ENCODE measurements around the gene PIK3CA. TPM values are rescaled to one million over a fixed set of nuclear protein-coding genes. Genes with fewer than 3 reads are reported as not detected.

PIK3CA gene
- total and polyA plus RNA-seq, 4 experiments from 2014 or later: 12.4 to 47.2 (median 33.7) TPM

- peaks cover 30% of the 10 kb centered on the region for H3K4me1 ChIP-seq (ENCODE audit: insufficient read depth, low read length)
- no peaks in the 10 kb centered on the region for H3K27me3 Mint-ChIP-seq
- no peaks in the 10 kb centered on the region for H3K36me3 ChIP-seq (ENCODE audit: insufficient read depth, low read length)
- intact Hi-C loops (cut with micrococcal nuclease): loop anchor here (1.0 to 5.0 kb wide), 8 partner anchors 76 to 1455 kb away; partner anchors contain the start of genes MFN1, TTC14 and ZMAT3
- CTCF ChIA-PET (ENCODE audit: partially characterized antibody): interaction anchor here (0.7 to 7.0 kb wide), 20 partner anchors 9 to 416 kb away, joined by 3 to 88 read pairs (median 5); partner anchors contain the start of genes ACTL6A and ZMAT3
- peak overlapping the region; percentile 89 for H3K27ac ChIP-seq (ENCODE audit: low read depth, low read length)
- no peaks in the 10 kb centered on the region for H3K9me3 Mint-ChIP-seq
- no peak overlapping the region for H3K4me3 Mint-ChIP-seq
- peak overlapping the region; percentile 72 to 91 for H3K4me3 ChIP-seq (ENCODE audit: low read length in 2 of 2)
- H3K27me3 ChIP-seq (ENCODE audit: insufficient read depth, low read length): no peaks in the 10 kb centered on the region
- H3K4me1 Mint-ChIP-seq: peaks cover 20 to 33% (median 23%) of the 10 kb centered on the region in 4 donors
- H3K36me3 Mint-ChIP-seq: peaks cover 0 to 7% of the 10 kb centered on the region in 2 donors
- peak; percentile 70 to 78 (median 75) for DNase-seq
- POLR2A ChIA-PET (ENCODE audit: partially characterized antibody): interaction anchor here (0.6 to 4.3 kb wide), 24 partner anchors 13 to 458 kb away, joined by 3 to 45 read pairs (median 8); partner anchors contain the start of genes MFN1, MRPL47, NDUFB5 and ZMAT3
- H3K27ac Mint-ChIP-seq: no peak overlapping the region
- H3K9me3 ChIP-seq (ENCODE audit: control insufficient read depth in 1 of 2, low read length in 2 of 2): no peaks in the 10 kb centered on the region
Observed at GRCh38 chr3:179146911-179147513, 1.1 kb upstream of the PIK3CA start.

GRCh38 chr3:179147514-179147872 is 664 bp upstream of the PIK3CA start:
- peaks cover 35% of the 10 kb centered on the region for H3K4me1 ChIP-seq (ENCODE audit: insufficient read depth, low read length)
- POLR2A ChIA-PET (ENCODE audit: partially characterized antibody): interaction anchor here (0.6 to 4.3 kb wide), 28 partner anchors 12 to 1455 kb away, joined by 3 to 45 read pairs (median 6); partner anchors contain the start of genes MFN1, MRPL47, NDUFB5 and TTC14
- Mint-ChIP-seq H3K27ac (no peak overlapping the region), H3K27me3 (no peaks in the 10 kb centered on the region), H3K4me1 (peaks cover 24 to 38% (median 28%) of the 10 kb centered on the region in 4 donors), H3K9me3 (no peaks in the 10 kb centered on the region), H3K36me3 (peaks cover 0 to 7% of the 10 kb centered on the region in 2 donors), H3K4me3 (no peak overlapping the region)
- no peaks in the 10 kb centered on the region for H3K27me3 ChIP-seq (ENCODE audit: insufficient read depth, low read length)
- CTCF ChIA-PET (ENCODE audit: partially characterized antibody): interaction anchor here (0.9 to 7.0 kb wide), 16 partner anchors 9 to 415 kb away, joined by 3 to 88 read pairs (median 5); partner anchors contain the start of genes ACTL6A and ZMAT3
- no peaks in the 10 kb centered on the region for H3K36me3 ChIP-seq (ENCODE audit: insufficient read depth, low read length)
- H3K9me3 ChIP-seq (ENCODE audit: control insufficient read depth in 1 of 2, low read length in 2 of 2): no peaks in the 10 kb centered on the region
- peak overlapping the region; percentile 72 to 91 for H3K4me3 ChIP-seq (ENCODE audit: low read length in 2 of 2)
- no peak for DNase-seq
- peak overlapping the region; percentile 89 for H3K27ac ChIP-seq (ENCODE audit: low read depth, low read length)
- intact Hi-C loops (cut with micrococcal nuclease): loop anchor here (1.0 to 5.0 kb wide), 8 partner anchors 76 to 1455 kb away; partner anchors contain the start of genes MFN1, TTC14 and ZMAT3

GRCh38 chr3:179148616-179149405 is 654 bp downstream of the PIK3CA start:
- peak; percentile 61 to 89 (median 70) for DNase-seq
- Mint-ChIP-seq H3K9me3 (no peaks in the 10 kb centered on the region), H3K4me1 (peaks cover 27 to 41% (median 33%) of the 10 kb centered on the region in 4 donors), H3K27ac (peak overlapping the region in 6 of 7 donors; percentile 96 to 99 (median 98)), H3K4me3 (peak overlapping the region; percentile 96 to 100 (median 98)), H3K36me3 (peaks cover 0 to 7% of the 10 kb centered on the region in 2 donors), H3K27me3 (no peaks in the 10 kb centered on the region)
- intact Hi-C loops (cut with micrococcal nuclease): loop anchor here (1.0 to 5.0 kb wide), 8 partner anchors 44 to 1764 kb away; partner anchors contain the start of genes FXR1, MRPL47, NDUFB5 and TTC14
- Histone ChIP-seq H3K4me1 (ENCODE audit: insufficient read depth, low read length) (peaks cover 40% of the 10 kb centered on the region), H3K9me3 (ENCODE audit: control insufficient read depth in 1 of 2, low read length in 2 of 2) (no peaks in the 10 kb centered on the region), H3K27ac (ENCODE audit: low read depth, low read length) (peak overlapping the region; percentile 89), H3K36me3 (ENCODE audit: insufficient read depth, low read length) (no peaks in the 10 kb centered on the region), H3K27me3 (ENCODE audit: insufficient read depth, low read length) (no peaks in the 10 kb centered on the region), H3K4me3 (ENCODE audit: low read length in 2 of 2) (peak overlapping the region; percentile 72 to 85)
- ChIA-PET POLR2A (ENCODE audit: partially characterized antibody) (interaction anchor here (0.6 to 4.3 kb wide), 43 partner anchors 9 to 1842 kb away, joined by 3 to 45 read pairs (median 4); partner anchors contain the start of genes ACTL6A, DNAJC19, MFN1 and MRPL47), CTCF (ENCODE audit: partially characterized antibody) (interaction anchor here (0.8 to 7.0 kb wide), 9 partner anchors 11 to 175 kb away, joined by 3 to 88 read pairs (median 9); partner anchors contain the start of genes ZMAT3 and ZNF639)

- no peaks in the 10 kb centered on the region for H3K9me3 ChIP-seq (ENCODE audit: control insufficient read depth in 1 of 2, low read length in 2 of 2)
- ChIA-PET CTCF (ENCODE audit: partially characterized antibody) (interaction anchor here (0.9 to 7.0 kb wide), 8 partner anchors 10 to 174 kb away, joined by 3 to 88 read pairs (median 10); partner anchors contain the start of genes ZMAT3 and ZNF639), POLR2A (ENCODE audit: partially characterized antibody) (interaction anchor here (0.6 to 4.3 kb wide), 29 partner anchors 12 to 1841 kb away, joined by 3 to 45 read pairs (median 7); partner anchors contain the start of genes ACTL6A, DNAJC19, MFN1 and MRPL47)
- H3K27ac ChIP-seq (ENCODE audit: low read depth, low read length): peak overlapping the region; percentile 89
- Mint-ChIP-seq H3K27me3 (no peaks in the 10 kb centered on the region), H3K4me1 (peaks cover 30 to 46% (median 36%) of the 10 kb centered on the region in 4 donors), H3K9me3 (no peaks in the 10 kb centered on the region), H3K27ac (peak overlapping the region in 6 of 7 donors; percentile 96 to 99 (median 98)), H3K4me3 (peak overlapping the region; percentile 96 to 100 (median 98)), H3K36me3 (peaks cover 0 to 7% of the 10 kb centered on the region in 2 donors)
- intact Hi-C loops (cut with micrococcal nuclease): loop anchor here (1.0 to 5.0 kb wide), 6 partner anchors 45 to 1763 kb away; partner anchors contain the start of genes FXR1, TTC14 and USP13
- DNase-seq: peak in 4 of 5 donors; percentile 39 to 83 (median 49)
- peaks cover 46% of the 10 kb centered on the region for H3K4me1 ChIP-seq (ENCODE audit: insufficient read depth, low read length)
- peak overlapping the region; percentile 72 to 85 for H3K4me3 ChIP-seq (ENCODE audit: low read length in 2 of 2)
- H3K27me3 ChIP-seq (ENCODE audit: insufficient read depth, low read length): no peaks in the 10 kb centered on the region
- no peaks in the 10 kb centered on the region for H3K36me3 ChIP-seq (ENCODE audit: insufficient read depth, low read length)
Observed at GRCh38 chr3:179149406-179149867, 1.3 kb downstream of the PIK3CA start.

GRCh38 chr3:179149951-179150350 is 1.8 kb downstream of the PIK3CA start:
- Histone ChIP-seq H3K27ac (ENCODE audit: low read depth, low read length) (peak overlapping the region; percentile 89), H3K4me1 (ENCODE audit: insufficient read depth, low read length) (peaks cover 46% of the 10 kb centered on the region), H3K27me3 (ENCODE audit: insufficient read depth, low read length) (no peaks in the 10 kb centered on the region), H3K4me3 (ENCODE audit: low read length in 2 of 2) (peak overlapping the region; percentile 72 to 85), H3K36me3 (ENCODE audit: insufficient read depth, low read length) (no peaks in the 10 kb centered on the region), H3K9me3 (ENCODE audit: control insufficient read depth in 1 of 2, low read length in 2 of 2) (no peaks in the 10 kb centered on the region)
- Mint-ChIP-seq H3K9me3 (no peaks in the 10 kb centered on the region), H3K27ac (peak overlapping the region in 6 of 7 donors; percentile 96 to 99 (median 98)), H3K27me3 (no peaks in the 10 kb centered on the region), H3K4me3 (peak overlapping the region; percentile 96 to 100 (median 98)), H3K36me3 (peaks cover 0 to 7% of the 10 kb centered on the region in 2 donors), H3K4me1 (peaks cover 32 to 51% (median 40%) of the 10 kb centered on the region in 4 donors)
- DNase-seq: no peak
- CTCF ChIA-PET (ENCODE audit: partially characterized antibody): interaction anchor here (1.1 to 7.0 kb wide), 8 partner anchors 10 to 174 kb away, joined by 3 to 88 read pairs (median 10); partner anchors contain the start of genes ZMAT3 and ZNF639
- intact Hi-C loops (cut with micrococcal nuclease): loop anchor here (1.0 to 5.0 kb wide), 6 partner anchors 45 to 1763 kb away; partner anchors contain the start of genes FXR1, TTC14 and USP13
- POLR2A ChIA-PET (ENCODE audit: partially characterized antibody): interaction anchor here (0.9 to 4.3 kb wide), 15 partner anchors 11 to 1841 kb away, joined by 3 to 45 read pairs (median 9); partner anchors contain the start of genes MFN1, ZMAT3 and ZNF639

- CTCF ChIA-PET (ENCODE audit: partially characterized antibody): interaction anchor here (1.8 to 4.5 kb wide), 3 partner anchors 81 to 173 kb away, joined by 5 to 25 read pairs (median 12); partner anchors contain the start of genes ZMAT3 and ZNF639
- POLR2A ChIA-PET (ENCODE audit: partially characterized antibody): interaction anchor here (0.7 to 4.3 kb wide), 3 partner anchors 67 to 165 kb away, joined by 3 to 32 read pairs (median 3); no protein-coding TSS in a partner anchor
- Histone ChIP-seq H3K4me1 (ENCODE audit: insufficient read depth, low read length) (peaks cover 46% of the 10 kb centered on the region), H3K36me3 (ENCODE audit: insufficient read depth, low read length) (no peaks in the 10 kb centered on the region), H3K4me3 (ENCODE audit: low read length in 2 of 2) (no peak overlapping the region), H3K9me3 (ENCODE audit: control insufficient read depth in 1 of 2, low read length in 2 of 2) (no peaks in the 10 kb centered on the region), H3K27me3 (ENCODE audit: insufficient read depth, low read length) (no peaks in the 10 kb centered on the region), H3K27ac (ENCODE audit: low read depth, low read length) (no peak overlapping the region)
- Mint-ChIP-seq H3K4me1 (peaks cover 33 to 53% (median 41%) of the 10 kb centered on the region in 4 donors), H3K36me3 (peaks cover 0 to 7% of the 10 kb centered on the region in 2 donors), H3K27me3 (no peaks in the 10 kb centered on the region), H3K4me3 (peak overlapping the region in 6 of 8 donors; percentile 32 to 70 (median 41)), H3K27ac (peak overlapping the region in 2 of 7 donors; percentile 28 to 43), H3K9me3 (no peaks in the 10 kb centered on the region)
- intact Hi-C loops (cut with micrococcal nuclease): no loop called here
- no peak for DNase-seq
Observed at GRCh38 chr3:179150610-179151009, 2.5 kb downstream of the PIK3CA start.

Data from CD4-positive, alpha-beta memory T cell (primary cell).